Smooth muscle cell of the brain vasculature (primary cell): Measurements from ENCODE around the gene VWA5B1.
"Not testable (repeated sequence)": the region's sequence is repeated elsewhere in the genome, so short reads cannot be mapped to it uniquely, and the experiment has no call there.

ENCODE experiments used
- DNase-seq: peaks from one replicate; pipeline ENCODE4 v3.0.0-alpha.2; 2012; ENCODE audit warnings: low read depth, low spot score

Gene VWA5B1

GRCh38 chr1:20279509-20279908 lies 11.2 kb upstream of the VWA5B1 start:
- DNase-seq, result no peak

DNA sequence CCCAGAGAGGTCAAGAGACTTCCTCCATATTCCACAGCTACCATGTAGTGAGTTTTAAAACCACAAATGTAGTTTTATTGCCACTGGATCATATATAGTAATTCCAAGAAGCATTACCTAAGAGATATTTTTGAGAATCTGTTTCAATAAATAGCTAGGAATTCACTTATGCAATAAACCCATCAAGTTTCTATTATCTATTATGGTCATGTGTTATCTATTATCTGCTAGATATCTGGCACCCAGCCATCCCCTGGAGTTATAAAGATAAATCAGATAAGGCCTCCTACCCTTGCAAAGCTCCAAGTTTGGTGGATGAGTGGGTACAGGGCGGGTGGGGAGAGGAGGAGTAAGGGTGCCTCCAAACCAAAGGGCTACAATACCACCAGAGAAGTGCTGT lies 10.3 kb upstream of the VWA5B1 start:
- no peak for DNase-seq

GRCh38 chr1:20280906-20281305 lies 9.8 kb upstream of the VWA5B1 start:
- no peak for DNase-seq

DNA sequence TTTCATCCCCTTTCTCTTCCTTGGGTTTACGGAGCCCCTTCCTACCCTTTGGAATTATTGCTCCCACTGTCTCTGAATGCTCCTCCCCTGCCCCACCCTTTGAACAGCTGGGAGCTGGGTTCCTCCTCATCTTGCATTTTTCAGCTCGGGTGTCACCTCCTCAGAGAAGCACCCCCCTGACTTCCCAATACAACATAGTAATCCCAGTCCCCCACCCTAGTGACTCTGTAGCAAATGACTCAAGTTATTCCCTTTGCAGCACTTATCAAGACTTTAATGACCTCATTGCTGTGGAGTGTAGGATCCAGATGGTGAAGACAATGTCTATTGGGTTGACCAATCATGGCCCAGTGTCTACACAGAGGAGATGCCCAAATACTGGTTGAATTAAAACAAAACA lies 8.9 kb upstream of the VWA5B1 start:
- DNase-seq, result no peak

DNA sequence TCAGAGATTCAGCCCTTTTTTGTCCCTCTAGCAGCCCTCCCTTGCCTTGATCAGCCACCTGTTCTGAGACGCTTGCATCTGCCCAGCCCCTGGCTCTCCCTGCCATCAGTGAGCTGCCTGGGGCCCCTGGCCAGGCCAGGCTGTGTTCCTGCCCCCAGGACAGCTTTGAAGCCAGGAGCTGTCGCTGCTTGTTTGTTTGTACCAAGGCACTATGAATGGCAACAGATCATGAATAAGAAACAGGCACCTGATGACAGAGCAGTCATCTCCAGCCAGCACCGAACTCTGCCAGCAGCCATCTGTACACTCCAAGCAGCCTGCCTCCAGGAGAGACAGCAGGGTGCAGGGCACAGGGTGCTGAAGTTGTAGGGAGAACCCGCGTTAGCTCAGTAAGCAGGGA lies 8.1 kb upstream of the VWA5B1 start:
- DNase-seq, result no peak

DNA sequence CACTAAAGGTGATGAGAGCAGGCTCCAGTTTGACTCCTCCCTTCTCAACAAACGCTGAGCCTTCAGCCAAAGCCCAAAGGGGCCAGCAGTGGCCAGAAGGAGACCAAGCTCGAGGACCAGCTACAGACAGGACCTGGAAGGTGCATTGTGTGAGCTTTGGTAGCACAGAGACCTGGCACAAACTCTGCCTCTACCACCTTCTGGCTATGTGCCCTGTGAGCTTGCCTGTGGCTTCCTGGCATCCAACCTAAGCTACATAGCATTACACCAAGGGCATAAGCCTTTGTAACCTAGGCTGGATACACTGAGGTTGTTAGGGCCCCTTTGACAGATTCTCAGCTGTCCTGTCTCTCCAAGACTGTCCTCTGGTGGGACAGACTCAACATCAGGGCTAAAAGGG lies 6.6 kb upstream of the VWA5B1 start:
- DNase-seq, result no peak

- no peak for DNase-seq
Measured at GRCh38 chr1:20284625-20285024, 6.0 kb upstream of the VWA5B1 start.

GRCh38 chr1:20285510-20285909 lies 5.2 kb upstream of the VWA5B1 start:
- no peak for DNase-seq

GRCh38 chr1:20287696-20288095 lies 3.0 kb upstream of the VWA5B1 start:
- DNase-seq, result not testable (repeated sequence)

DNA sequence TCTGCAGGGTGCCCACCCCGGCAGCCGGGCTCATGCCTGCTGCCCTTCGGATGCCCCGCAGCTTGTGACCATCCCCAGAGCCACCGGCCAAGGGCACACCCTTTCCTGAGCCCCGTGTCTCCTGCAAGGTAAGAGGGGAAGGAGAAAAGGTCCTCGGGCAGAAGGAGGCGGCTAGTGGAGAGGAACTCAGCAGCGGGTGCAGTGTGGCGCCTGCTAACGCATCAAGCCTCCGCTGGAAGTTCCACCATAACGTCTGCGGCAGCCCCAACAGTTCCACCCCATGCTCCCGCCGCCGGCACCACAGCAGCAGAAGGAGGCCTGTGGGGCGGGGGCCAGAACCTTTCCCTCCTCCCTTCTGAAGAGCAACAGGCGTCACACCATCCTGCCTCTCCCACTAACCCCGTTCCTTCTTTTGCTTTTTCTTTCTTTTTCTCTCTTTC lies 990 bp downstream of the VWA5B1 start:
- DNase-seq, result no peak

DNA sequence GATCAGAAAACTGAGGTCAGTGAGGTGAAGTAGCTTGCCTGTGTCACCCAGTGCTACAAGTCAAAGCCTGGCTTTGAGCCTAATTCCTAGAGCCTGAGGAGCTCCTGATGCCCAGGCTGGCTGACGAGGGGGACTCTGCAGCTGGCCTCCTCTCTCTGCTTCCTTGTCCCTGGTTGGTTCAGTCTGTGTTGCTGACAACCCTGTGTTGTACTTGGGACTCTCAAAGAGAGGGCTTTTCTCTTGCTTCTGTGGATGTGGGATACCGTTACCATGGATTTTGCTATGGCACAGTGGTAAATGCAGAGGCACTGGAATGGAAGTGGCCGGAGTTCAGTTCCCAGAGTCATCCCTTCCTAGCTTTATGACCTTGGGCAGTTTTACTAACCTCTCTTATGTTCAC lies 8.0 kb downstream of the VWA5B1 start:
- DNase-seq, result no peak

GRCh38 chr1:20301463-20302107 lies 10.9 kb downstream of the VWA5B1 start:
- DNase-seq, result no peak

GRCh38 chr1:20302108-20302471 lies 11.4 kb downstream of the VWA5B1 start:
- no peak for DNase-seq

DNA sequence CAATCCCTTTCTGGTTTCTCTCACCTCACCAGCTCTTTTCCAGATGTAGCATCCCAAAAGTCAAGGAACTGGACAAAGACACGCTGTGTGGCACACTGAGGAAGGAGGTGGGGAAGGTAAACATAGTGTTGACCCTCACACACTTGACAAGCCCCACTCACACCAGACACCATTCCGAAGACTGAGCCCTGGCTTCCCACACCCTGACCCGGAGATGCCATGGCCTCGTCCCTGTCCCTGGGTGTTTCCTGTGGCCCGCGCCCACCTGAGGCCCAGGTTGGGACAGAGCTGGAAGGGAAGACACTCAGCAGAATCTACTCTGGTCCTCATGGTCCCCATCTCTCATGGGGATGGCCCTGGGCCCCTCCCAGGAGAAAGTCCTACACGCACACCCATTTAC lies 16.4 kb downstream of the VWA5B1 start:
- DNase-seq, result no peak

- DNase-seq, result no peak
Measured at GRCh38 chr1:20308569-20308968, 17.9 kb downstream of the VWA5B1 start.

GRCh38 chr1:20311289-20311688 lies 20.6 kb downstream of the VWA5B1 start:
- DNase-seq, result no peak

DNA sequence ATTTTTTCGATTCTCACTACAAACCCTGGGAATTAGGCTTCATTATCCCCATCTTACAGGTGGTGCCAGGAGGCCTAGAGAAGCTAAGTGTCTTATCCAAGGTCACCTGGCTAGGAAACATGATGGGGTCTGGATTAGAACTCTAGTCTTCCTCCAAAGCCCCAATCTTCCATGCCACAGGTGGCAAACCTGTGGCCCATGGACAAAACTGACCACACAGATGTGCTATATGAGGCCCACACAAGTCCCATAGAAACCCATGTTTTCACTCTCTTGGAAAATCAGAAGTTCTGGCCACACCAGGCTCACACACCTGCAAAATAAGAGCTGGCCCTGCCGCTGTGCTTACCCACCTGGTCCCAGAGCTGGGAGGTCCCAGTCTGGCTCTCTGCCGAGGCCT lies 21.6 kb downstream of the VWA5B1 start:
- DNase-seq, result no peak

- no peak for DNase-seq
Measured at GRCh38 chr1:20312818-20313217, 22.1 kb downstream of the VWA5B1 start.

DNA sequence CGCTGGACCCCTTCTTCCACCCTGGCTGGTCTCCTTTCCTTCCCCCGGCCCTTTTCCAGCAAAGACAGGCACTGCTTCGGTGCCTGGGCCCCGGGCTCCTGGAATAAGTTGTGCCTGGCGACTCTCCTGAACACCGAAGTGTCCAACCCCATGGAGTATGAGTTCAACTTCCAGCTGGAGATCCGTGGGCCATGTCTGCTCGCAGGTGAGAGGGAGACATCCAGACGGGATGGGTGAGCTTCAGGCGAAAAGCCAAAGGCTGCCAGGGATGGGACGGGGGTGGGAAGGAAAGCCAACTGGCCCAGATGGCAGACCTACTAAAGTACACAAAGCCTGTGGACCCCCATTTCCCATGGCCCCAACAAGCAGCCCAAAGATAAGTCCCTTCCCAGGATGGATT lies 26.8 kb downstream of the VWA5B1 start:
- no peak for DNase-seq

DNA sequence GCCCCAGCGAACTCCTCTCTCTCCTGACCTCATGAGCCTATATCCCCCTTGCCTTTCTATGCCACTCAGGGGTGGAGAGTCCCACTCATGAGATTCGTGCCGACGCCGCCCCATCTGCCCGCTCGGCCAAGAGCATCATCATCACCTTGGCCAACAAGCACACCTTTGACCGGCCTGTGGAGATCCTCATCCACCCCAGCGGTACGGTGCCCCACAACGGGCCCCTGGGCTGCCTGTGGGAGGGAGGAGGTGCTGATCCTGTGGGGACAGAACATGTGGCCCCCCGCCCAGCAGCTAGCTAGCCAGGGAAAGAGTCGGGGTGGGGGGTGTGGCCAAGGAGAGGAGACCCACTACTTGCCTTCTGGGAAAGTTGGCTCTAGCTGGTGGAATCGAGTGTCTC lies 27.8 kb downstream of the VWA5B1 start:
- DNase-seq, result no peak

- DNase-seq, result no peak
Measured at GRCh38 chr1:20318971-20319370, 28.3 kb downstream of the VWA5B1 start.

DNA sequence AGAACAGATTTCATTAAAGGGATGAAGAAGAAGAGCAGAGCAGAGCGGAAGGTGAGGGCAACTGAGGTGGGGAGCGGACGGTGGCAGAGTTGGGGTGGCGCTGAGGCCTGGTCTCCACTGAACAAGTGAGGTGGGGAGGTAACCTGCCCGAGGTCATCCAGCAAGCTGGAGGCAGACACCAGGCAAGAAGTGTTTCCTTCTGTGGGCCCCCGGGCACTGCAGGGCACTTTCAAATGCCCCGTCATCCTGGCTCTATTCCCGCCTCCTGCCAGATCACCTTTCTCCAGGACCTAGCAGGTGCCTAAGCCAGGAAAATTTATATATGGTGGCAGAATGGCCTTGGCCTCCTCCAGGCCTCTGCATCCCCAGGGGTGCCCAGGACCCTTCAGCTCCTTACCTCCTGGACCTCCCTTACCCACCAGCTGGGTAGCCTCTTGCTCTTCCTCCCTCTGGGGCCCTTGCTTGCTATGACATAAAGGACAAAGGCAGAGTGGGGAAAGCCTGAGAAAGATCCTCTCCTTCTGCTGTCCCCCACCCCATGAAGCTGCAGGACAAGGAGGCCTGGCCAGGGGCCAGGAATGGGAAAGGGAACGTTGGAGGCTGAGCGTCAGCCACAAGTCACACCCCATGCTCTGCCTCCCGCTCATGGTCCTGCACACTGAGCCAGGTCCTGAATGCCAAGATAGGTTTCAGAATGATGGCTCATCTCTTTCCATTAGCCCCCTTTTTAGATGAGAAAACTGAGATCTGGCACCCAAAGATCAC lies 29.0 kb downstream of the VWA5B1 start:
- no peak for DNase-seq

DNA sequence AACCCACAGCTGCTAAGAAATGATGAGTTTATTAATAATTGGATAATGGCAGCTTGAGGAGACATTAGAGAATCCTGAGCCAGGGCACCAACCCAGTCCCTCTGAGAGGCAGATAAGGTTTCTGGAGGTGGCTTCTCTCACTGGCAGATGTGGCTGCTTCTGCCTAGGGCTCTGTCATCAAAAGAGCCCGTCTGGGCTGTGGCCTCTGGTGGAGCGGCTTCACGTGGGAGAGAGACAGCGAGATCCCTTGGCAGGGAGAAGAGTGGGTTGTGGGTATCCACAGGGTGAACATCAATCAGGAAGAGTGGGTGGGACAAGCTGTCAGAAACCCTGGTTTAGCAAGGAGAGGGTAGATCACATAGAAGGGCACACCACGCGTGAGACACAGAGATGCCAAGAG lies 30.0 kb downstream of the VWA5B1 start:
- no peak for DNase-seq

DNA sequence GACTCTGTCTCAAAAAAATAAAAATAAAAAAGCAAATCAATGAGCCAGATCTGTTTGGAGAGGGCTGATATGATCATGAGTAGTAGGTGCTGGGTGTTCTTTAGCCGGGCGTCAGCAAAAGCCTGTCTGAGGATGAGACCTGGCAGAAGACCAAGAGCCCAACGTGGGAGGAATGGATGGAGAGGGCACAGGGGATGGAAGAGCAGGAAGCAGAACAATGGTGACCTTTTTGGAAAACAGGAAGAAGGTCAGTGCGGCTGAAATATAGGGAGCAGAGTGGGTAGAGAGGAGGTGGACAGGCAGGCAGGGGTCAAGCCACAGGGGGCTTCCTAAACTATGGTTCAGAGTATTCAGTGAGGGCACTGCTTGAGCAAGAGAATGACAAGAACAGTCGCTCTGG lies 30.9 kb downstream of the VWA5B1 start:
- no peak for DNase-seq
